Stimulated activated CD4-positive, alpha-beta T cell treated with anti-CD3 and anti-CD28 coated beads, Interleukin-2, amount 100 ng/mL, for 4 hours (primary cell): Measurements from ENCODE around the gene RIMBP2.

ENCODE experiments used
- DNase-seq: peaks from one replicate; pipeline ENCODE4 v3.0.0-alpha.2; 2020; ENCODE audit warnings: low read depth

The RIMBP2 gene

GRCh38 chr12:130418251-130418650 is 297.8 kb downstream of the RIMBP2 start:
- no peak for DNase-seq

GRCh38 chr12:130414381-130414780 is 301.7 kb downstream of the RIMBP2 start:
- no peak for DNase-seq

DNA sequence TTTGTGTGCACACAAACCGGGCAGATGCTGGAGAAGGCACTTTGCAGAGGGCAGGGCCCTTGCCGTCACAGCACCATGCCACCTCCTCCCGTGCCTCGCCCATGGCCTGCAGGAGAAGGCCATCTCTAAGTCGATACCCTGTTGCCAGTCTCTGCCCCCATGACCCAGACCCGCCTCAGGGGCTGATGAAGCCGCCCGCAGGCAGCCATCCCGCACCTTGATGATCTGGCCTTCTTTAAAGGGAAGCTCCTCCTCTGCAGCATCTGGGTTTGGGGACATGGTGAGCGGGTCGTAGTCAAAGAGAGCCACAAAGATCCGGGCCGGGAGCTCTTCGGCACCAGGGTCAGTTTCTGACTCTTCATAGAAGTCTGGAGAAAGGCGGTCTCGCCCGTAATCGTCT is 302.2 kb downstream of the RIMBP2 start:
- no peak for DNase-seq

GRCh38 chr12:130412384-130412783 is 303.7 kb downstream of the RIMBP2 start:
- no peak for DNase-seq

DNA sequence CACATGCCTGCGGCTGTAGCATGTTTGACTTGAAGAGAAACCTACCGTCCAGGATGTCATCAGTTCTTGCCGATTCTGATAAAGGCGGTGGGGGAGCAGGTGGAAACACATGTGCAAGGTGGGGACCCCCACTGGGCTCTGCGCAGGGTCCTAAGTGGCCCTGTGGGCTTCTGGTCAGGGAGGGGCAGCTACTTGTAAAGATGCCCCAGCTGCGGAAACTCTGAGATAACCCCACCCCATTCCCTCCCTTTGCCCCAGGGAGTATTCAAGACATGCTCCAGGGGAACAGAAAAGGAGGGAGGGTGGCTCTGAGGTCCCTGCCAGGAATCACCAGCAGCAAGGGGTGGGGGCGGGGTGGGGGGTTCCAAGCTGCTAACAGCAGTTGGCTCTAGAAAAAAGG is 310.8 kb downstream of the RIMBP2 start:
- no peak for DNase-seq

GRCh38 chr12:130401703-130402102 is 314.4 kb downstream of the RIMBP2 start:
- DNase-seq: no peak

DNA sequence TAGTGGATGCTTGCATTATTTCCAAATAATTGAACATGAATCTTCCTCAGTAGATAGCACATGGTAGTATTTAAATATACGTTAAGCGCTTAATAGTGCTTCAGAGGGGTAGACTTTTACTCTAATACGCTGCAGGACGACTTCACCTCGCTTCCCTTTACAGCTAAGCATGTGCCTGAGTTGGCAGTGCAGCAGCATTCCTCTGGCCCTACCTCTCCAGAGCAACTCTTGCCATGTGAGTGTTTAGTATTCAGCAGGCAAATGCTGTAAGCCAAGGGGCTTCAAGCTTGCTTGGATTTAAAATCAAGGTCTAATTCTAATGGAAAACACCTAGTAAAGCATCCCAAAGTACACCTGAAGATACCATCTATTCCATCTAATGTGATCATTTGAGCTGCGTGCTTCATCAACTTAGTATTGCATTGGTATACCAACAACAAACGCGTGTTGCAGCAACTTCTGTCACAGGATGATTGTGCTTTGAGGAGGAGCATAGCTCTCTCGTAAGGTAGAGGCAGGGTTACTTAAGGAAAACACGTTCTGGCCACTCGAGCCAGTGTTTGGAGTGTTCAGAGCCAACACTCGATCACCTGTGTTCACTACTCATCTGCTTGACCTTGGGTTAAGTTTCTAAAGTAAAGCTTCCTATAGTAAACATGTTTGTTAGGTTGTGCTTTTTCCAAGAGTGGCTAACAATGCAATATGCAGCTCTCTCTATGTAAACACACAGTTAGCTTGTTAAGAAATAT is 317.8 kb downstream of the RIMBP2 start:
- no peak for DNase-seq

- no peak for DNase-seq
These were observed 319.4 kb downstream of the RIMBP2 start for GRCh38 chr12:130396667-130397066.

DNA sequence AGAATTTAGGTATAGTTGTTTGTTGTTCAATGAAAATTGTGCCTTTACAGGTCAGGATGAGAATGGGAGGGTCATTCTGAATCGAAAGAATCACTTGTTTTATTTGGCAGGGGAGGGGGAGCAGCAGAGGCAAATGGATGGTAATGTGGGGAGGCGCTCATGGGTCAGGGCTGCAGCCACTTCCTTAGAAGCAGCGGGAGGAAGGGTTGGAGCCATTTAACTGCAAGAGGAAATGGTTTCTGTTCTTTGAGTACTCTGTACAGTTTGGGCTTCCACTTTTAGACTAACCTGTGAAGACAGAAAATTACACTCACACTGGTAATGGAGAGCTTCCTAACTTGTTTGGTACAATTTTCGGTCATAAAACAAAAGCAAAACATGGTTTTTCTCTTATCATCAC is 321.2 kb downstream of the RIMBP2 start:
- DNase-seq: no peak

GRCh38 chr12:130391186-130391585 is 324.9 kb downstream of the RIMBP2 start:
- DNase-seq: no peak

- no peak for DNase-seq
These were observed 330.9 kb downstream of the RIMBP2 start for GRCh38 chr12:130385193-130385592.

DNA sequence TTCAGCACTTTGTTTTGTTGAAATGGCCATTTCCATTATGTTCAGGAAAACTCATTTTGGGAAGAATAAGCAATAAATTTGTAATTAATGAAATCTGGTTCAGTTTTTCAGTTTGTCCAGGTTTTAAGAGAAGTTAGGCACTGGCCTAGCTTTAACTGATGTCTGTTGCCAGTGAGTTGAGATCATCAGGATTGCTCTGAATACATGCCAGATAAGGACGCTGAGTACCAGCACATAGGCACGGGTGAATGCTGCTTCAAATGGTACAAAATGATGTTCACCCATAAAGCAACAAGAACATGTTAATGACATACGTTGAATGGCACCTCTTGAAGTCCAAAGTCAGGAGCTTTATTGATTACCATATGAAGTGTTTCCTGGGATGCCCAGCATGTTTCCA is 331.9 kb downstream of the RIMBP2 start:
- no peak for DNase-seq

GRCh38 chr12:130382818-130383217 is 333.3 kb downstream of the RIMBP2 start:
- no peak for DNase-seq

- no peak for DNase-seq
These were observed 340.5 kb downstream of the RIMBP2 start for GRCh38 chr12:130375296-130376287.

DNA sequence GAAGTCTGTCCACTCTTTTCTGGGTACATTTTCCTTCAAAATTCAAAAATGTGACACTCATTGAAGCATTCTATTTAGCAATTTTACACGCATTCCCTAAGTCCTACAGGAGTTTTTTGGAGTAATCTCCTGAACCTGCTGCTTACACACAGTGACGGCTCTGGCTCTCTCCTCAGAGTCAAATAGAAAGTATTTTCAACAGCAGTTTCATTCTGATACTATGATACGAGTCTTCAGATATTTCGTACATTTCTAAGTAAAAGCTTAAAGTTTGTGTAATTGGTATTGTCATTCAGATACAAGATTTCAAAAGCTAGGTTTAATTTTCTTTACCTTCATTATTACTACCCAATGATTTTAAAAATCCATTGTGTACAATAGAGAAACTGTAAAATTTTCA is 342.0 kb downstream of the RIMBP2 start:
- no peak for DNase-seq

DNA sequence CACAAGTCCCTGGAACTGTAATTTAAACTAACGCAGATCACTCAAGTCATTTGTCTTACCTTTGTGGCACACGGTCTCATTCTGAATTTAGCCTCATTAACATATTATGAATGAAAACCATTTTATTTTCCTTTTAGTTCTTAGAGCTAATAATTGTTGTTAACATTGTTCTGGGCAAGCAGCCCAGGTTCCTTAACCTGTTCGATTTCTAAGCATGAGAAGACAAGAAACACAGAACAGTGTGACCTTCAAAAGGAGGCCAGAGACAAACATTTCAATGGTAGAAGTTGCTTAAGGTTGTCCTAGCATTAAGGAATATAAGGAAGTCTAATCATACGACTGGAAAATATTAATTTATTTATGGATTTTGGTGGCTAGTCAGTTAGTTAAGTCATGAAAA is 343.2 kb downstream of the RIMBP2 start:
- DNase-seq: no peak

DNA sequence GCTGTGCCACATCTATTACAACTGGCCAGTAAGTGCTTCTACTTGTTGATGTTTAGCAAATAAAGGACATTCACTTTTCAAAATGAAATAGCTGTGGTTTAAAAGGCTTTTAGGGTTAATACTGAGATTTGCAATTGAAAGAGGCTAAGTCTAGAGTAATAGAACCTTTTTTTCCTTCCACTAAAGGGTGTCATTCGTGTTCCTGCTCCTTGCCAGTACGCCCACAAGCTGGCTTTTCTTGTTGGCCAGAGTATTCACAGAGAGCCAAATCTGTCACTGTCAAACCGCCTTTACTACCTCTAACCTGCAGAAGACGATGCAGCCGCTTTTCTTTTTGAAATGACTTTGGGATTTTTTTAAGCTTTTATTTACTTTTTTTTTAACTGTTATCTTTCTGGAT is 344.8 kb downstream of the RIMBP2 start:
- DNase-seq: no peak

DNA sequence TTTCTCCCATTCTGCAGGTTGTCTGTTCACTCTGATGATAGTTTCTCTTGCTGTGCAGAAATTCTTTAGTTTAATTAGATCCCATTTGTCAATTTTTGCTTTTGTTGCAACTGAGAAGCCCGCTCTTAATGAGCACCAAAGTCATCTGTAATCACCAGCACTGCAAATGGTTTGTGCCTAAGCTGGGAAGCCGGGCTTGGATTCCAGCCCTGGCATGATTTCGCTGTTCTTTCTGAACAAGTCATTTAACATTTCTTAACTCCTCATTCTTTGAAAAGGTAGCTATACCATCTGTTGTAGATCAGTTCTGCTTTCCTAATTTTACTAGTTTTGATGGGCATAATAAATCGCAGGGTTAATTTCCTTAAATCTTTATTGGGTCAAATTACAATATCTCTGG is 346.3 kb downstream of the RIMBP2 start:
- DNase-seq: no peak

- no peak for DNase-seq
These were observed 348.6 kb downstream of the RIMBP2 start for GRCh38 chr12:130367523-130367922.

- DNase-seq: no peak
These were observed 349.1 kb downstream of the RIMBP2 start for GRCh38 chr12:130367003-130367402.

DNA sequence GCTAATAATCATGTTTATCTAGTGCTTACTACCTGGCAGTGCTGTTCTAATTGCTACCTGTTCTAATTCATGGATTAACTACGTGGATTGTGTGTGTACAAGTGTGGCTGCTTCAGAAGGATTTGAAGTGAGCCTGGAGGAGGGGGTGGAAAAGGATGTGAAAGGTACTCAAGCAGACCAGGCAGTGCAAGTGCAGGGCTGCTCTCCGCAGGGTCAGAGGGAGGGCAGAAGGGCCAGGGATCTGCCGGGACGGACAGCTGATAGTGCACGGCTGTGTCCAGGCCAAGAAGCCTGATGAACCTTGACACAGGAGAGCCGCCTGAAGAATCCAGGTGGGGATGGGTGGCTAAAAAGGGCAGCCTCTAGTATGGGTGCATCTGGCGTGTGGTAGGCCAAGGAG is 349.9 kb downstream of the RIMBP2 start:
- DNase-seq: no peak

GRCh38 chr12:130364578-130364977 is 351.5 kb downstream of the RIMBP2 start:
- DNase-seq: no peak

DNA sequence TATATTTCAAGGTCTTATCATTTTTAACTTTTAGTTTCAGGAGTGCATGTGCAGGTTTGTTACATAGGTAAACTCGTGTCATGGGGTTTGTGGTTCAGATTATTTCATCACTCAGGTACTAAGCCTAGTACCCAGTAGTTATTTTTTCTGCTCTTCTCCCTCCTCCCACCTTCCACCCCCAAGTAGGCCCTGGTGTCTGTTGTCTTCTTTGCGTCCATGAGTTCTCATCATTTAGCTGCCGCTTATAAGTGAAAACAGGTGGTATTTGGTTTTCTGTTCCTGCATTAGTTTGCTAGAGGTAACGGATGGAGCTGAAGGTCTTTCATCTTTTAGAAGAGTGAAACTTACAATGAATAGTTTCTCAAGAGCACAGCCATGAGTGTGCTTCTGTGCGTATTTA is 354.0 kb downstream of the RIMBP2 start:
- DNase-seq: no peak
